SIG-M5 (cell line): ENCODE measurements around the gene HDAC8.
"Not testable (repeated sequence)": the region's sequence is repeated elsewhere in the genome, so short reads cannot be mapped to it uniquely, and the experiment has no call there.

Experiments
- DNase-seq: peaks from one replicate; lab custom pipeline; 2025; lab: John Stamatoyannopoulos, UW

HDAC8 gene

DNA sequence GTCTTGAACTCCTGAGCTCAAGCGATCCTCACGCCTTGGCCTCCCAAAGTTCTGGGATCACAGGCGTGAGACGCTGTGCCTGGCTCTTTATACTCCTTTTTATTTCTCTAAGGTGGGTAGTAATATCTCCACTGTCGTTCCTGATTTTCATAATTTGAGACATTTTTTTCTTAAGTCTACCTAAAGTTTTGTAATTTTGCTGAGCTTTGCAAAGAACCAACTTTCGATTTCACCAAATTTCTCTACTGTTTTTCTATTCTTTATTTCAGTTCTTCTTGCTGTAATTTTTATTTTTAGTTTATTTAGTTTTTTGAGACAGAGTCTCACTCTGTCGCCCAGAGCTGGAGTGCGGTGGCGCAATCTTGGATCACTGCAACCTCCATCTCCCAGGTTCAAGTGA lies 196.5 kb downstream of the HDAC8 start:
- DNase-seq = no peak

DNA sequence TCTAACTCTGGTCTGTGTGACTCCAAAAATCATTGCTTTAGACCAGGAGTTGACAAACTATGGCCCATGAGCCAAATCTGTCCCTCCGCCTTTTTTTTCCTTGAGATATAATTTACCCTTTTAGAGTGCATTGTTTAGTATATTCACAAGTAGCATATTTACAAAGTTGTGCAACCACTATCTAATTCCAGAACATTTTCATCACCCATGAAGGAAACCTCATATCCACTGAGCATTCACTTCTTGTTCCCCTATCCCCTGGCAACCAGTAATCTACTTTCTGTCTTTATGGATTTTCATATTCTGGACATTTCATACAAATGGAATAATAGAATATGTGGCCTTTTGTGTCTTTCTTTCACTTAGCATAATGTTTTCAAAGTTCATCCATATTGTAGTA lies 199.5 kb downstream of the HDAC8 start:
- DNase-seq = no peak

DNA sequence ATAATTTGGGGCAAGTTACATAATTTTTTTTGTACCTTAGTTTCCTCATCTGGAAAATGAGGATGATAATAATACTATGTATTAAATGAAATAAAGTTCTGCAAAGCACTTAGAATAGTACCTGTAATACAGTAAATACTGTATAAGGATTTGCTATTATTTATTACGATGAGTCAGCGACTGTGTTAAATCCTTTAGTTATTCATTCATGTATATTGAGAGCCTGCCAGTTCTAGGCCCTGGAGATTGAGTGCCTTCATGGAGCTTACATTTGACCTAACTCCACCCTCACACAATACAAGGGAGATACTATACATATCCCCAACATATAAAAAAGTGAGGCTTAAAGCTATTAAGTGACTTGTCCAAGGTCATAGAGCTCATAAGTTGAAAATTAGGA lies 199.9 kb downstream of the HDAC8 start:
- no peak for DNase-seq

DNA sequence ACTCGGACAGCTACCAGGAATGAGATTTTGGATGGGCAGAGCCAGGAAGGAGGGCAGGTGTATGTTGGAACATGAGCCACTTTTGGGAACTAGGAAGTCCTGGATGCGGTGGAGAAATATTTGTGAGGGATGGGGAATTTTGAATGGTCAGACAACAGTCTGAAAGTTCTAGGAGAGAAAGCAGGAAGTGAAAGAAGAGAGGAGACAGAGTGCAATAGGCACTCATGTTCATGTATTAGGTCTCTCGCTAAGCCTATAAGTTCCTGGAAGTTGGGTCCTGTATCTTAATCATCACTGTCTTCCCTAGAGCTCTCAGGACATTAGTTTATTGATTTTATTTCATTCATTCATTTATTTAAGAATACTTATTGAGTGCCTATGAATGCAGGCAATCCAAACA lies 201.2 kb downstream of the HDAC8 start:
- DNase-seq = no peak

DNA sequence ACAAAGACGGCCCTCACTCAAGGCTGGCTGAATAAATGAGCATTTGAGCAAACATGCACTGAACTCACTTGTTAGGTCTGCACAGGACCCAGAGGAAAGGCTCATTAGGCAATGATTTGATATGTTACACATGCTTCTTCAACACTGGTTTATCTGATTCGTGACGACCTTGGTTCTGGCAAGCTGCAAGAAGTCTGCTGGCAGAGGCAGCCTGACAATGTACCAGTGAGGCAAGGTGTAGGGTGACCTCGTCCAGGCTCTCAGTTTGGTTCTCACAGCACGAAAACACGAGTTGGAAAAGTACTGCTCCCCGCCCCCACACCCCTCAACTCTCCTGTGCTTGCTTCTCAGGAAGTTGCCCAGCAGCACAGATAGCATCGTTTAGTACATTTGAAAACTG lies 203.8 kb downstream of the HDAC8 start:
- DNase-seq = no peak

DNA sequence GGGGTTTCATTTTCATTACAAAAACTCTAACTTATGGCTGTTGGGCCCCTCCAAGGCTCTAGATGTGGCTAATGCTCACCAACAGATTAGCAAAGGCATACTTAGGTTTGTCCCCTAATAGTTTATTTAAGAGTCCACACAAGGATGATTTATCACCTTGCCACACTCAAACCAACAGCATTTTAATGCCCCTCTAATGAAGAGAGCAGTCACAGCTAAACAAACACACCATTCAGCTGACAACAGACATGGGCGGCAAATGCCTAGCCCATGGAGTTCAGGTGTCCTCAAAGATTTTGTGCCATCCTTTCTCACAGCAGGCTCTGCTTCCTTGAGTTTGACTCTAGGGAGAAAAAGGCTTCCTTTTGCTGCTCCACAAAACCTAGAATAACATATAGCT lies 205.1 kb downstream of the HDAC8 start:
- no peak for DNase-seq

DNA sequence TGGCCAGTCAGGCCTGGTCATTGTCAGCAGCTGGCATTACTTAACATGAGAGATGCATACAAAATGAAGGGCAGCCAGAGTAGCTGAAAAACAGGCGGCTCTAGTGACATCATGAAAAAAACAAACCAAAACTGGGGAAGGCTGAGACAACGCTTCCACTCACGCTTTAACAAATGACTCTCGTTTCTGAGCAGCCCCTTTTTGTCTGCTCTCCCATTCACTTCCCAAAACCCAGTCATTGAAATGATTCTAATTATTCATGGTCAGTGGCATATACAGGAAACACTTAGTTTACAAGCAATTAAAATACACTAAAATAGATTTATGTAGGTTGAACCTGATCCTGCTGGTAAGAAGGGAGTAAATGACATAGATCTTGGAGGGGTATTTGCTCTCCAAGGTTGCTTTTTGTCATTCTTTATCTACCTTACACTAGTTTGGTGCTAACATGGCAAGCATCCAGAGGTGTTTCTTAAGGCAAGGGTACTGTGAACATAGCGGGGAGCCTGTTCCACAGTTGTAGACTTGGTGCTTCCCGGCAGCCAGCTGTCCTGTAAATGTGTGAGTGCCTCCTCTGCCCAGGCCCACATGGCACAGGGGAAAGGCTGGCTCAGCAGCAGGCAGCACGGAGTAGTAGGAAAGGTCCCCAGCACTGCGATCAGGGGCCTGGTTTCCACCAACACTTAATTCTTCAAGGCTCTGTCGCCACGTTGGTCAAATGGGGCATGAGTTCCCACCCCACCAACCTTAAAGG lies 205.8 kb downstream of the HDAC8 start:
- DNase-seq = no peak

DNA sequence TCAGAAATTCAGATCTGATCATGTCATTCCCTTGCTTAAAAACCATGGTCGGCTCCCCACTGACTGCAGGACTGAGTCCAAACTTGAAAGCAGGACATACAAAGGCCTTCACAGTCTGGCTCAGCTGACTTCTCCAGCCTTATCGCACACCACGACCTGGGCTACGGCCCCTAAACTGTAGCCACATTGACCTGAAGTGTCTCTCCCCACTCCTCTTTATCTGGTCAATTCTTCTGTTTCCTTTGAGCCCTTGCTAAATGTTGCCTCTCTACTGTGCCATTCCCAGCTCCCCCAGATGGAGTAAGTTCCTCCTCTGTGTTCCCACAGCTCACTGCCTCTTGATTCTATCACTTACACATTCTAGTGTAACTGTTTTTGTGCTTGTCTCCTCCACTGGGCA lies 206.5 kb downstream of the HDAC8 start:
- no peak for DNase-seq

DNA sequence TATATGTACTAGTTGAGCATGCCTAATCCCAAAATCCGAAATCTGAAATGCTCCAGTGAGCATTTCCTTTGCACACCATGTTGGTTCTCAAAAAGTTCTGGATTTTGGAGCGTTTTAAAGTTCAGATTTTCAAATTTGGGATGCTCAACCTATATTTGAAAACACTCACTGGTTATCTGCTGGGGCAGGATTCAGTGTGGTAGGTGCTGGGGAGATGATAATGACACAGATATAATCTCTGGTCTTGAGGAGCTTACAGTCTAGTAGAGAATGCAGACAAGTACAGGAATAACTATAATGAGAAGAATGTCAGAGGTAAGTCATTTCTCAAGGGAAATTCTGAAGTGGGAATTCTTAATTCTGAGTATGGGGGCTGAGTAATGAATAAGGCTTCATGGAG lies 207.5 kb downstream of the HDAC8 start:
- DNase-seq = no peak

DNA sequence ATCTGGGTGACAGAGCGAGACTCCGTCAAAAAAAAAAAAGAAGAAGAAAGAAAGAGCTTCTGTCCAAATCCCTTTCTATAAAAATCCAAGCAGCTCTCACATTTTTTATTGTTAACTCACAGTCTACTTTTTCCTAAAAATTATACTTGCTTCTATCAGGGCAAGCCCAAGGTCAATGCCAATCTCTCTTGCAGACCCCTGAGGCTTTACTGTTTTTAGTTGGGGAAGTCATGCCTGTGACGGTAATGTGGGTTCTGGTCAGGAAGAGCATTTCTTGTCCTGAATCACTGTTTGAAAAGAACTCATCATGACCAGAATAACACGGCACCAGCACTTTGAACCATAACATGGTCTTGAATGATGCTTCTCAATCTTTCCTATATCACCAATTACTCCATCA lies 212.3 kb downstream of the HDAC8 start:
- no peak for DNase-seq

DNA sequence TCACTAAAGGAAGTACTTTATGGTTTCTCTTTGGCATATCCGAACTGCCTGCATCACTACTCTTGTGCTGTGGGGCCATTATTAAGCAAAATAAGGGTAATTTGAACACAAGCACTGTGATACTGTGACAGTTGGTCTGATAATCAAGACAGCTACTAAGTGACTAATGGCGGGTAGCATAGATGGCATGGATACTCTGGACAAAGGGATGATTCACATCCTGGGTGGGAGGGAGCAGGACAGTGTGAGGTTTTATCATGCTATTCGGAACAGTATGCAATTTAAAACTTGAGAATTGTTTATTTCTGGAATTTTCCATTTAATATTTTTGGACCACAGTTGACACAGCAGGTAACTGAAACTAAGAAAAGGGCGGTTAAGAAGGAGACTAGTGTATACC lies 214.3 kb downstream of the HDAC8 start:
- DNase-seq = no peak

DNA sequence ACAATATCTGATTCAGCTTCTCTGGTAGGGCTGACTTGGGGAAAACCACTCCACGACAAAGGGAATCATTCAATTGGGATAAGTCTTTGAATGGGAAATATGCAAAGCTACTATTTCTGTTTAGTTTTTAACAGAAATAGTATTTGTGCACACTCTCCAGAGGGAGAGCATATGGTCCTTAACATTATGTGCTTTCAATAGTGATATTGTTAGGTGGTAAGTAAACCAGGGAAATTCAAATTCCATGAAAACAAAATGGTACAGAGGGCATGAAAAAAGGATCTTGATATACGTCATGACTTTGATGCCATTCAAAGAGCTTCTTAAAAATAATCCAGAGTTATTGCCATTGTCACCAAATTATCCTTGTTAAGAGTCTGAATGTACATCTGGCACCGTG lies 219.9 kb downstream of the HDAC8 start:
- no peak for DNase-seq

DNA sequence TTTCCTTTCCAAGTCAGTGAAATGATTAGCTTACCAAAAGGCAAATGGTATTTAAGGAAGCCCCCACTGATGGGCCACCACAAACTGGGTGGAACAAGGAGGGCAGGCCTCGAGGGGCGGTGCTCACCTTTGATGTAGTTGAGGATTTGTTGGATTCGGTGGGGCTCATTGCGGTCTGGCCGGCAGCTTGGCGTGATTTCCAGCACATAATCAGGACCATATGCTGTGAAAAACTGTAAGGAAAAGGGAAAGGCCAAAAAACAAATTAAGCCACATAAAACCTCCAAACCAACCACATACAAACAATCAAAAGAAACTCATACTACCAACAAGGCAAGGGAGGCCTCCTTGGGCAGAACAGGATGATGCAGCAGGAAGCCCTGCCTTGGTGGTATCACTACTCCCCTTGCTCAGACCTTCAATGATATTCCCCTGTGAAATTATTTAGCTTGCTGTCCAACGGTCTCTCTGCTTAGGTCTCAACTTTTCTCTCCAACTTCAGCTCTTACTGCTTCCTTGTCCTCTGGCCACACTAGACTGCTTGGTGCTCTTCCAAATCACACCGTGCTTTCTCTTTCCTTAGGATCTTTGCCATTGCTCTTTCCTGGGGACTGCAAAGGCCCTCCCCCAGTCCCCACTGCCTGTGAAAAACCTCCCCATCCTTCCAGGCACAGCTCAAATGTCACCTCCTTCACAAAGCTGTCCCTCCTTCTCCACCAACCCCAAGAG lies 220.9 kb downstream of the HDAC8 start:
- DNase-seq = no peak

DNA sequence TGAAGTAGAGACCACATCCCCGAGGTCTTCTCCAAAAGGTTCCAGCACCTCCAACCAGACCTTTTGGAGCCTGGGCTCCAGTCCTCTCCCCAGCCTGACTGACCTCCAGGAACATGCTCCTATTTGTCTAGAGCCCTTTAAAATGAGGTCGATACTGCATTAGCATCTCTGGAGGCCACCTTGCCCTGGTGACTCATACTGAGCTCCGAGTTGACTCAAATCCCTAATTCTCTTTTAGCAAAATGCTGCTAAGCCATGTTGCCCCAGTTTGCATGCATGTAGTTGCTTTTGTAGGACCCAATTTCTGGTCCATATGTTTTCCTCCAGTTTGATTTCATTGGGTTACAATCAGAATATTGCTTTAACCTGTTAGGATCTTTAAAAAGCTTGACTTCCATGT lies 223.5 kb downstream of the HDAC8 start:
- no peak for DNase-seq

DNA sequence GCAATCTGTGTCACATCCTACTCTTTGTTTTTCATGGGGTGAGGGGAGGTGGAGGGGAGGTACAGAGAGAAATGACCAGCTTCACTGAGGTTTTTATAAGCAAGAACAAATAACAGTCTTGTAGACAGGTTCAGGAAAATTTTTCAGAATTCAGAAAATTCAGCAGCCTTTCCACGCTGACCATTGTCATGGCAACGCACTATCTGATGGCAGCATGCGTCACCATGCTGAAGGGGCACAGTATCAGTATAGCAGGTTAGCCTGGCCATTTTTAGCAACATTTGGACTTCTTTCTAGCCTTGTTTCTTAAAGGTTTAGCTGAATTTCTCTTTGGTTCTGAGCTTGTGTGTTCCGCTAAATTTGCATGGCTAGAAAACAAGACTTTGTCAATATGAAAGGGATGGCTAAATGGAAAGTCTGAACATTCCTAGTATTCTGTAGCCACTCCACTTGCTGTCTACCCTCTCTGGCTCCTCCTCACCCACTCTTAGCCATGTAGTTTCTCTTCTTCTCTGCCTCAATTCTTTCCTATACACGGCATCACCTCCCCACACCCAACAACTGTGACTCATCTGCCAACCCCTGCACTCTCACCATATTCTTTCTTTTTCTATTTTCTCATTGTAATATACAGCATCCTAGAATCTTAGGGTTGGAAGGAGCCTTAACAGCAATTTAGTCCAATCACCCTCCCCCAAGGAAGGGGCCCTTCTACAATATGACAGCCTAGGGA lies 224.2 kb downstream of the HDAC8 start:
- no peak for DNase-seq

DNA sequence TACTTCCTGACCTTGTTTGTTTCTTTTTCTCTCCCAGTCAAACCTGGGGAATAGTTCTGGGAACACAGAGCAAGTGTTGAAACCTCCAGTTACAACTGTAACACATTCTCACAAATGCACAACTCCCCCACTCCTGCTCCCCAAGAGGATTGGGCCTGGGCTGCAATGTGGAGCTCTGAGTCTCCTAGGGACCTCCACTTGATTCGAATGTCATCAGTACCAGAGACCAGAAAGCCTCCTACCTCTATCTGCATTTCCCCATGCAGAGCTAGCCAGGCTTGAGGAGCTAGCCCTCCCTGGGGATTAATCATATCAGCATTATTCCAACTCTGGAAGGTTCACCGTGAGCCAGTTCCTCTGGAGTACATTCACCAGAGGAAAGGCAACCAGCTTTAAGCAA lies 225.3 kb downstream of the HDAC8 start:
- no peak for DNase-seq

DNA sequence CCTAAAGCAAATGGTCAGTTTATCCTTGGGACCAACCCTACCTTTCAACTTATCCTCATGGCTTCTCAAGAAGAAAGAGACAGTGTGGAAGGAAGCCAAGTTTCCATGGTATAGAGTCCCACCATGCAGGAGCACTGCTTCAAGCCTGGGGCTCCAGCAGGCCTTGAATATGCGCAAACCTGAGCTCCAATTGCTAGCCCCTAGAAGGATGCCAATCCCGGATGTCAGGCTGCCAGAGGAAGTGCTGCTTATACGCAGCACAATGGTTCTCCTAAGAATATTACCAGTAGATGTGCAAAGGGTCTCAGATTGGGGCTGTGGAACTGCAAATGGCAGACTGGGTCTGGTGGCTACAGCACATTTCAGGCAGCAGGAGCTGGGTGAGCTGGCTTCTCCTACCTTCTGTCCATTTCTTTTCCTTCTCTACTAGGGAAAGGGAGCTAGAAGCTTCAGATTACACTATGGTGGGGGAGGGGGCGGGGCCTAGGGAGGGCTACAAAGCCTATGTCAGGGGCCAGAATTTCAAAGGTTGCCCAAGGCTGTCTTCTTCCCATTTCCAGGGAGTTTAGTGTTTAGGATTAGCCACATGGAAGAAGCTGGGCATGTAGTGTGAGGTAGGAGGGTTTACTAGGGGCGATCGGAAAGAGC lies 226.2 kb downstream of the HDAC8 start:
- no peak for DNase-seq

DNA sequence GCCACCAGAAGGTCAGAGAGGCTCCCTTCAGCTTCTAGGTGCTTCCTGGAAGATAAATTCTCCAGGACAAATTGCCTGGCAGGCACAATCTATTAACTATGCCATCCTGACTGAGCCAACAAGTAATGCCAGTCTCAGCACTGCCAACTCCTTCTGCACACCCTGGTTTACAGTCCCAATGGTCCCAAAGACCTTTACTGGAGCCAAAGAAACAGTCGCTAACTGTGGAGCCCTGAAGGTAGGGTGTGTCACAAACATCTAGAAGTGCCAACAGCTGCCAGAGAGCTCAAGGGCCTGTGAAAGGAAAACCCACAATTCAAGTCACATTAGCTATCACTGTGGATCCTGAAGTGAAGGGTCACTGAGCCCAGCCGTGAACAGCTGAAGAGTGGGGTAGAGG lies 232.0 kb downstream of the HDAC8 start:
- DNase-seq = no peak

DNA sequence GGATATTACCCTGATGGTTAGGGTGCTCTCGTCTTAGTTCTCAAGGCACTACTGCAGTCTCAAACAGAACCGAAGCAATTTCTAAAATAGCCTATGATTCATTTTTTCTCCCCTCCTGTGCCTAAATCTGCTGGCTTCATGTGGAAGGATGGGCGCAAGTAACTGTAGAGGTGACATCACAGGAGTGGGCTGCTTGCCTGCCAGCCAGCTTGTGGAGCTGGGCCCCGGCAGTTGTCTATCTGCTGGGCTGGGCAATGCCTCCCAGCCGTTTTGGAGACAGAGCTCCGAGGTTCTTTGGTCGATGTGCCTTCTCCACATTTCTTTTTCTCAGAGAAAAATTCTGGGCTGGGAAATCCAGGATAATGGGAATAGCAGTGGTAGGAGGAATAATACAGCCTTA lies 232.6 kb downstream of the HDAC8 start:
- no peak for DNase-seq

DNA sequence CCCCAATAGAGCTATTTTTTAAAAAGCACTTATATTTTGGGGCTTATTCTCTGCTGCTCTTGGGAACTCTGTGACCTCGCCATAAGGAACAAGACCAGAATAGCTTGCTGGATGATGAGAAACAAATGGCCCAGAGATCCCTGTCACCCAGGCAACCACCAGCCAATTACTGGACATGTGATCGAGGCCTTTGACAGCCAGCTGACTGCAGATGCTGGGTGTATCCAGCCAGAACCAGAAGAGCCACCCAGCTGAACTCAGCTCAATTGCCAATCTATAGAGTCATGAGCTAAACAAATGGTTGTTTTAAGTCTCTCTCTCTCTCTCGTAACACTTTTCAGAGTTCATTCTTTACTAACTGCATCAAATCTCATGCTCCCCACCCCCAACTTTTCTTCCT lies 242.5 kb downstream of the HDAC8 start:
- no peak for DNase-seq

DNA sequence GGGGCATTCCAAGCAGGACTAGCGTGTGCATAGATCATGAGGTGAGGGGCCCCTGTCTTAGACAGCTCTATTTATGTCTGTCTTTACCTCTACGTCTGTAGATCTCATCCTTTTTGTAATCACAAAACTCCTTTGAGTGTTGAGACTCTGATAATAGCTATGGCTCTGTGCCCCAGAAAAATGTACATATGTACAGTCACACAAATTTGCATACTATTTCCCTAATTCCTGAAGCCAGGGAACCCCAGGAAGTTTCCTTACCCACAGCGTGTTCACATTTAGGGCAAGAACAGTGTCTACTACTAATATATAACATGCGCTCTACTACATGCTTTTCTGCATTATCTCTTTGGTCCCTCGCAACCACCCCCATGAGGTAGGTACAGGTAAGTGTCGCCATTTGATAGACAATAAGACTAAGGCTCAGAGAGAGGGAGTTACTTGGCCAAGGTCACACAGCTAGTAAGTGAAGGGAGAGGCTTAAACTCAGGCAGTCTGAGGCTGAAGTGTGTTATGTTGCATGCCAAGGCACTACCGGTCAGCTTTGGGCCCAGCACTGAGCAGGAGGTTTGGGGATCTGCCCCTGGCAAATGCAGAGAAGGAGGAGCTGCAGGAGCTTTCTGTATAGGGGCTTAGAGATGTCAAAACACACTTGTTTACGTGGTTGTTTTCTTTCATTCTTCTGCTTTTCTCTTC lies 245.9 kb downstream of the HDAC8 start:
- no peak for DNase-seq

DNA sequence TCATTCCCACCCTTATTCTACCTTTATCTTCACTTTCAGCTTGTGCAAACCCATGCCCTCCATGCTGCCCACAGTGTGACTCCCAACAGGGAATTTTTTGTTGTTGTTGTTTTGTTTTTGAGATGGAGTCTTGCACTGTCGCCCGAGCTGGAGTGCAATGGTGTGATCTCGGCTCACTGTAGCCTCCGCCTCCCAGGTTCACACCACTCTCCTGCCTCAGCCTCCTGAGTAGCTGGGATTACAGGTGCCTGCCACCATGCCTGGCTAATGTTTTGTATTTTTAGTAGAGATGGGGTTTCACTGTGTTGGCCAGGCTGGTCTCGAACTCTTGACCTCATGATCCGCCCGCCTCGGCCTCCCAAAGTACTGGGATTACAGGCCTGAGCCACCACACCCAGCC lies 253.0 kb downstream of the HDAC8 start:
- not testable (repeated sequence) for DNase-seq
